GM23338 (cell line): ENCODE measurements around the gene ZNF627.

Source experiments
- EZH2phosphoT487 ChIP-seq: fragments of 200-600 bp; sonication (generic); IDR thresholded peaks from one replicate; pipeline ENCODE4 v1.8.1; 2018; ENCODE audit warnings: antibody characterized with exemption; ENCODE audit not compliant: unreplicated experiment
- TF ChIP-seq, protein P1 (sequence below), 2 experiments: fragments of 200-600 bp in 1 of 2; sonication (generic) in 1 of 2; conservative IDR thresholded peaks; 2 replicates each; pipeline versions ENCODE4 v1.5.1 to v1.6.1; 2016 to 2017; ENCODE audit warnings: antibody characterized with exemption in 2 of 2, low read depth in 2 of 2, mild to moderate bottlenecking in 2 of 2, moderate library complexity in 1 of 2

DNA sequence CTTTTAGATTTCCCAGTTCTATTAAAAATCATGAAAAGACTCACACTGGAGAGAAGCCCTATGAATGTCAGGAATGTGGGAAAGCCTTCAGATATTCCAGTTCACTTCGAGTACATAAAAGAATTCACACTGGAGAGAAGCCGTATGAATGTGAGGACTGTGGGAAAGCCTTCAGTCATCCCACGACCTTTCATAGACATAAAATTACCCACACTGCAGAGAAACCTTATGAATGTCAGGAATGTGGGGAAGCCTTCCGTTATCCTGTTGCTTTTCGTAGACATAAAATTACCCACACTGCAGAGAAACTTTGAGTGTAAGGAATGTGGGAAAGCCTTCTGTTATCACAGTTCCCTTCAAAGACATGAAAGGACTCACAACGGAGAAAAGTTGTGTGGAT lies 55.2 kb downstream of the ZNF627 start:
- TF ChIP-seq EZH2phosphoT487: no peak
- TF ChIP-seq, protein P1, sequence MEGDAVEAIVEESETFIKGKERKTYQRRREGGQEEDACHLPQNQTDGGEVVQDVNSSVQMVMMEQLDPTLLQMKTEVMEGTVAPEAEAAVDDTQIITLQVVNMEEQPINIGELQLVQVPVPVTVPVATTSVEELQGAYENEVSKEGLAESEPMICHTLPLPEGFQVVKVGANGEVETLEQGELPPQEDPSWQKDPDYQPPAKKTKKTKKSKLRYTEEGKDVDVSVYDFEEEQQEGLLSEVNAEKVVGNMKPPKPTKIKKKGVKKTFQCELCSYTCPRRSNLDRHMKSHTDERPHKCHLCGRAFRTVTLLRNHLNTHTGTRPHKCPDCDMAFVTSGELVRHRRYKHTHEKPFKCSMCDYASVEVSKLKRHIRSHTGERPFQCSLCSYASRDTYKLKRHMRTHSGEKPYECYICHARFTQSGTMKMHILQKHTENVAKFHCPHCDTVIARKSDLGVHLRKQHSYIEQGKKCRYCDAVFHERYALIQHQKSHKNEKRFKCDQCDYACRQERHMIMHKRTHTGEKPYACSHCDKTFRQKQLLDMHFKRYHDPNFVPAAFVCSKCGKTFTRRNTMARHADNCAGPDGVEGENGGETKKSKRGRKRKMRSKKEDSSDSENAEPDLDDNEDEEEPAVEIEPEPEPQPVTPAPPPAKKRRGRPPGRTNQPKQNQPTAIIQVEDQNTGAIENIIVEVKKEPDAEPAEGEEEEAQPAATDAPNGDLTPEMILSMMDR (conservative IDR thresholded peaks at IDR 0.05; ENCODE audit: low read depth in 2 of 2): no peak
